NCI-H1105 (cell line): ENCODE results near the gene ANKRD44.
"Not testable (repeated sequence)": the region's sequence is repeated elsewhere in the genome, so short reads cannot be mapped to it uniquely, and the experiment has no call there.

Experiments
- DNase-seq: peaks from one replicate; lab custom pipeline; 2025; lab: John Stamatoyannopoulos, UW

The ANKRD44 gene

DNA sequence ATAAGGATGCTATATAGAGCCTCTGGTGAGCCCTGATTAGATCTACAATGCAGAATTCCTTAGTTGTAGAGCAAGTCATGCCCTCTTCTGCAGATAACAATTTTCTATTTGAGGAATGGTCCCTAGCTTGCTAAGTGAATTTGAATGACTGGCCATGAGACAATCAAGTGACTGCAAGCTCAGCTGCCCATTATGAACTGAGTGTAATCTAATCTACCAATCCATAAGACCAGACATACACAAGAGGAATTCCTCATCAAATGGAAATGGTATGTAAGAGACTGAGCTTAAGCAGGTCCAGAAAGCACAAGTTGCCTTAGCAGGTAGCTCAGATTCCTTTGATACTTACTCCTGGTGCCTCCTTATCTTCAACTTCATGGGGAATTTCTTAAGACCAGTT lies 4.8 kb upstream of the ANKRD44 start:
- no peak for DNase-seq

DNA sequence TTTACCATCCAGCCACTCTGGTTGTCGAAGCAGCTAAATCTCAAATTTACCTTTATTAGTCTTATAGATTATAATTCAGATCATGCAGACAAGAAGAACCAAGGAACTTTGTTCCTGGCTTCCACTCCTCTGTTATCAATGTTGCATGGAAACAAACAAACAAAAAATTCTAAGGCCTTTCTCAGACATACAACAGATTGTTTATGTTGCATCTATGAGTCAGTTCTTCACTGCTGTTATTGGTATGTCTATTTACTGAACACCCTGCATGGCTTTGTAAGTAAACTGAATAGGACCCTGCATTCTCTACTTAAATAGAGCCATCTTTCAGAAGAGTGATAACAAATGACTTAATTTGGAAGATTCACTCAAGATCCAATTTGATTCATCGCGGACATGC lies 1.6 kb upstream of the ANKRD44 start:
- DNase-seq, result no peak

DNA sequence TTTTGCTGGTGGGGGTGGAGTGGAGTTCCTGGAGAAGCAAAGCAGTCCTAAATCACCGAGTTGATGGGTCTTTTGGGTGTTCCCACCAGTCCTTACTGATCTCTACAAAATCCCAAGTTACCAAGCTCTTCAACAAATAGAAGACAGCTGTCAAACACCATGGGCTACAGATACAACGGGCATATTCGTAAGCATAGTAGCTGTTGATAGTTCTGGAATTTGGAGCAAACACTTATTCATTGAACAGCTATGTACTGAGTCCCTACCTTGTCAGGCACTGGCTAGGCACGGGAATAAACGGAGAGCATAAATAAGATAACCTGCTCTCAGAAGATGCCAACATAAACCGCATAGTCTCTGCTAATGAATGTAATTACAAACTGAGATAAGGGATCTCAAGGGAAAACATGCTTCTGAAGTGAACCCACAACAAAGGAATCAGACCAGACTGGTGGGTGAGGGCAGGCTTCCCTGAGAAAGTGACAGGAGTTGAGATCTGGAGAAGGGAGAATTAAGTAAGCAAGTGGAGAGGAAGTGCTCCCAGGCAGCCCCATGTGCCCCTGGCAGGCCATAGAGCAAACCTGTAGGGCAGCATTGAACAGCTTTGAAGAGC lies 947 bp upstream of the ANKRD44 start:
- no peak for DNase-seq

DNA sequence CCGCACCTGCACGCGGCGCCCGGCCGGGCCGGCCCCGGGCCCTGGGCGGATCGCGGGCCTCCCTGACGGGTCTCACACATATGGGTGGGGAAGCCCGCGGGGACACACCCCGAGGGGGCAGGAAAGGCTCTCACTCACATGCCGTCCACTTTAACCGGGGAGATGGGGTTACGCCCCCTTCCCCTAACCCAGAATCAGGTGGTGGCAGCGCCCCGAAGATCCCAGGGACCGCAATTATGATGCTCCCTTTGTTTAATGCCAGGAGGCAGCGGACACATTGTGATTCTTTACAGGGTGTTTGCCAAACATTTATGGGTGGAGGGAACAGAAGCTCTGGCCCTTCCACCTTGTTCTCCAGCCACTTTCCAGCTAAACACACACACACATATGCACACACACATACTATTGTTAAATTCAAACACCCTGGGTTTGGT lies 424 bp upstream of the ANKRD44 start:
- DNase-seq, result peak; percentile 29

DNA sequence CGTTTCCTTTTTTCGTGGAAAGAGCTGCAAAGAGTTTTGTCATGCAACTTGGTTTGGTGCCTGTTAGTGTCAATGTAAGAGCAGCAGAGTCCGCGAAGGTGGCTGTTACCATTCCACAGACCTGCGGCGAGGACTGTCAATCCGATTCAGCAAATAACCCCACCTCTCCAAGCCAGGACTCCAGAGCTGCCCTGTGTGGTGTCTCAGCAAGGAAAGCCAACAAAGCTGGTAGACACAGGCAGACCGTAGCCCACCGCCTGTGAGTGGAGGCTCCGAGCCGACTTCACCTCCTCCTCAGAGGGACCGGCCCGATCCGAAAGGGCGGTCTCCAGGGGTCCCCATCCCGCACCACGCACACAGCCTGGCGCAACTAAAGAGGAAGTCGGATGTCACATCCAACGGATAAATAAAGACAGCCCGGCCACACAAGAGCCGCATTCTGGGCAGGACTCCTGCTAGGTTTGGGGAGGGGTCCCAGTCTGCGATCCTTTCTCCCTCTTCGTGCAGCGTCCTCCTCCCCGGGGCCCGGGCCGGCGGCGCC lies 819 bp downstream of the ANKRD44 start:
- no peak for DNase-seq

DNA sequence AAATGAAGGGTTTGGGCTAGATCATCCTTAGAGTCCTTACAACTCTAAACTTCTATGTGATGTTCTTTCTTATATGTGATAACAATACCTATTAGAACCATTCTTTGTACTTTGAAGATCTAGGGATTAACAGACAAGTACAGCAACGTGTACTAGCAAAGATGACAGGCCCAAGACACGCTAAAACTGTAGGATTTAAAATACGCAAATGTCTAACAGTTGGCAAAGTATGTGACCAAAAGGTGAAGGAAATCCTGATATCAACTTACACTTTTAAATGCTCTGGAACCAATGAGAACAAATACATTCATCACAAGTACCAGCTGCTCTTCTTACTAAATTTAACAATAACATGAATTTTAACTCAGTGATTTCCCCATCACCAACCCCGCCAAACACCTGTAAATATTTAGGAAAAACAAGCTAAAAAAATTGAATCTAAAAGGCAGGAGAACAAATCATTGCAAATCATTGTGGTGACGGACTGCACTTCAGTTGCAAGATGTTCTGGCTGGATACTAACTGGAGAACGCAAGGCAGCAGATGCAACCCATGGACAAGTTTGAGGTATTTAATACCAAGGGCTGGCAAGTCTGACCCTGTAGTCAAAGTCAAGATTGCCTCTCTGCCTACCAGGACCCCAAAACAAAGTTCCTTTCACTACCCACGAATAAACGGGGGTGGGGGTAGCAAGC lies 1.4 kb downstream of the ANKRD44 start:
- DNase-seq, result no peak

DNA sequence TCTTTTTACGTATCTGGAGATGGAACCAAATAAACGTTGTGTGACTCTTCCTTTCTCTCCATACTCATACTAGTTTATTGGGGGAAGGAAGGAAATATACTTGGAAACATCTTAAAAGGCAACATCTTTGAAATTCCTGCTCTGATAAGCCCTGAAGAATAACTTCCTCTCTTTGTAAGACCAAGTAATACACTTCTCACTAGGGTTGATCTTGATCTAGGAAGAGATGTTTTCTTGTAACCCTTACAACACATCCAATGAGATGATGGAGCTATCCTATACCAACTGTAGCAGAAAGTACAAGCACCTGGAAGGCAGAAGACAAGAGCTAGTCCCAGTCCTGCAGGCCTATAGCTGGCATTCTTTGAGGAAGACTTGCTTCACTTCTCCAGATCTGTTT lies 2.0 kb downstream of the ANKRD44 start:
- DNase-seq, result no peak

DNA sequence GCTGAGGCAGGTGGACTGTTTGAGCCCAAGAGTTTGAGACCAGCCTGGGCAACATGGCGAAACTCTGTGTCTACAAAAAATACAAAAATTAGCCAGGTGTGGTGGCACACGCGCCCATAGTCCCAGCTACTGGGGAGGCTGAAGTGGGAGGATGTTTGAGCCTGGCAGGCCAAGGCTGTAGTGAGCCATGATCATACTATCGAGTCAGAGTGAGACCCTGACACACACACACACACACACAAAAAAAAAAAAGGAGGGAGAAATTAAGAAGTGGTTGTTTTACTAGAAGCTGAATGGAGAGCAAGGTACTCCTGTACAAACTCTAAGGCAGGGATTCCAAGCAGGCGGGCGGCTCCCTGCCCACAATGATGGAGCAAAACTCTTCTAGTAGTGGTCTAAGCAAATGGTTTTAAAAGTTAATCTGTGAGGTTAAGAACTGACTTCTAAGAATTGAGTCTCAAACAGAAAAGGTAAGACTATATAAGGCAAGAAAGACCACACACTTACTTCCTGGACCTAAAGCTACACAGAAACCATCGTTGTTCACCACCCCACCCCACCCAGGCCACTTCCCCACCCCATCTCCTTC lies 2.6 kb downstream of the ANKRD44 start:
- no peak for DNase-seq

DNA sequence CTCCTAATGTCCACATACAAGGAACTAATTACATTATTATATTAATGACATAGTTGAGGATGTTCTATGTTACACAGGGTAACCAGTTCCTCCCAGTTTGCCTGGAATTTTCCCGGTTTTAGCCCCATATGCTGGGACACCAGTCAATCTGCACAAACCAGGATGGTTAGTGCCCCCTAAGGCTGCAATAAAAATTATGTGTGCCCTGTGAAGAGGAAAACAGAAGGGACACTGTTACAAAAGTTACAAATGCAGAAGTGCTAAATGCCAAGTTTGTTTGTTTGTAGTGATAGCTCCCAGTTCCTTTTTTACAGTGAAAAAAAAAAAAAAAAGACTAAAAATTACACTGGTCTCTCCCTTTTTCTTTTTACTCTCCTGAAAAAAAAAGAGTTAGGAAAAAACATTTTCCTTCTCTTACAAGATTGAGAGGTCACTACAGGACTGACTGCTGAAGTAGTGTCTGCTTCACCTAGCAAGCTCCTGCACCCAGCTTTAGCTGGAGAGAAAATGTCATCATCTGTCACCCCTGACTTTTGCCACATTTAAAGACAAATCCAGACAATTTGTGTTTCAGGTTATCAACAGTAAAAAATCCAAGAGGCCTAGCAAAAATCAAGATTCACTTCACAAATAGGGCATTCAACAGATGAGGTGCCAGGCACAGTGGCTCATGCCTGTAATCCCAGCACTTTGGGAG lies 3.2 kb downstream of the ANKRD44 start:
- no peak for DNase-seq

DNA sequence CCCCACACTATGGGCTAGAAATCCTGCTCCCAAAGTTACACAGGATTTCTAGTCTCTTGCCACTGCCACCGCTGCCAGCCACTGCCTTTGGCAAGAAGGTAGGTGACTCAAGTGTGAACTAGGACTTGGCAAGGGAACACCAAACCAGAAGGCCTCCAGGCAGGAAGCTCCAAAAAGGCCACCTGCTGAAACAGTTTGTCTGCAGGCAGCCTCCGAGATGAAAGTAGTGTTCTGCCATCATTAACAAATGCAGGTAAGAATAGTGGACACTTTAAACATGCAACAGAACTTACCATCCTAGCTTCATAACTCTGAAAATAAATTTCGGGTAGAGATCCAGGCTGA lies 3.9 kb downstream of the ANKRD44 start:
- DNase-seq, result no peak

DNA sequence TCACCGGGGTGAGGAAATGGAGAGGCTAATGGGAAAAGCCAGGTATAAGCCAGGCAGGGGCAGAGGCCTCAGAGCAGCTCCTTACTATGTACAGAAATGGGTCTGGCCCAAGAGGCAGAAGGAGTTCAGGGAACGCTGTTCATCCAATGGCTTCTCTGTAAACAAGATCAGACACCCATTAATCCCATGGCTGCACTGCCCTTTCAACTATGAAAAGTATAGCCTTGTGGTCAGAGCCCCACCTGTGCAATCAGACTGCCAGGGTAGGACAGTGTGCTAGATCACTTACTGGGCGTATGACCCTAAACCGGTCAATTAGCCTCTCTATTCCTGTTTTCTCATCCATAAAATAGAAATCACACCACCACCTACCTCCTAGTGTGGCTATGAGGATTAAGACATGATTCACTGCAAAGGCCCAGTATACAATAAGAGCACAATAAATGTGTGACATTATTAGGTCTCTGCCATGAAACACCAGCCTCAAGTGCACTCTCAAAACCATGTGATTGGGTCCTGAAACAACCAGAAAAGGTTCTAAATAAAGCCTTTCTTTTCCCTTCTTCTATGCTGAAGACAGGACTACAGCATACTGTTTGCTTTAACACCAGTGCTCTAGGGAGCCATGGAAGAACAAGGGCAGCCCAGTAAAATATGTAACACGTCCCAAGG lies 4.4 kb downstream of the ANKRD44 start:
- DNase-seq, result no peak

DNA sequence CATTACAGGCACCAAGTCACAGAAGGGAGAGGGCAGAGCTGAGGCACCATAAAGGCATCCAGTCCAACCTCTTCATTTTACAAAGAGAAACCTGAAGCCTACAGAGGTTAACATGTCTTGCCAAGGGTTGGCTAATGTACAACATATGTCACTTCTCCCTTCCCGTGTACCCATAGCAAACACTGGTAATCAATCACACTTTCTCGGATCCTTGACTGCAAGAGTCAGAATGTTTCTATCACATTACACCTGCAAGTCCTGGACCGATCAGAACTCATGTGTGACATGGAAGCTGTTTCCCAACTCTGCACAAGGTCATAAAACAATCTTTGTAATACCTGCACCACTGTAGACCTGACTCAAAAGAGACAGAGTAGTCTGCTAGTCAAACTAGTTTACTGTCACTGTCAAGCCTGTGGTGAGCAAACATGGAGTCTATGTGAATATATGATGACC lies 6.0 kb downstream of the ANKRD44 start:
- no peak for DNase-seq

DNA sequence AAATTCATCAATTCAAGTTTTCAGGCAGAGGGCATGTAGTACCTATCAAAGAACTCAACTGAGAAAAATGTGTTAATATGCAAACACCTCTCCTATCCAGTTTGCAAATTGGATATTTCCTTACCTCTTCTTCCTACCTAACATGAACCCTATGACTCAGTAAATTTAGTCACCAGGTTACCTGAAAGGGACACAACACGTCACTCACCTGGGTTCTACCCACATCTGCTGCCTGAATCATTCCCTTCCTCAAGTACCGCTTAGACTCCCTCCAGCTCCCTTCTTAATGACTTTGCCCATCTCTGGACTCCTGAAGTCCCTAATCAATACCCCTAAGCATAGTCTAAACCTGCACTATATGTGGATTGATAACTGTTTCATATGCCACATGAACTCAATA lies 10.4 kb downstream of the ANKRD44 start:
- DNase-seq, result no peak

DNA sequence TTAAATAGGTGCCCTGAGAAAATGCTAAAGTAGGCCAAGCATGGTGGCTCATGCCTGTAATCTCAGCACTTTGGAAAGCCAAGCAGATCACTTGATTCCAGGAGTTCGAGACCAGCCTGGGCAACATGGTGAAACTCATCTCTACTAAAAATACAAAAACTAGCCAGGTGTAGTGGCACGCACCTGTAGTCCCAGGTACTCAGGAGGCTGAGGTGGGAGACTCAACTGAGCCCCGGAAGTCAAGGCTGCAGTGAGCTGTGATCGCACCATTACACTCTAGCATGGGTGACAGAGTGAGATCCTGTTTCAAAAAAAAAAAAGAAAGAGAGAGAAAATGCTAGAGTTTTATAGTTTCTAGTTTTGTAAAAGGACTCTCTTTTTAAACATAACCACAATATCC lies 12.0 kb downstream of the ANKRD44 start:
- no peak for DNase-seq

DNA sequence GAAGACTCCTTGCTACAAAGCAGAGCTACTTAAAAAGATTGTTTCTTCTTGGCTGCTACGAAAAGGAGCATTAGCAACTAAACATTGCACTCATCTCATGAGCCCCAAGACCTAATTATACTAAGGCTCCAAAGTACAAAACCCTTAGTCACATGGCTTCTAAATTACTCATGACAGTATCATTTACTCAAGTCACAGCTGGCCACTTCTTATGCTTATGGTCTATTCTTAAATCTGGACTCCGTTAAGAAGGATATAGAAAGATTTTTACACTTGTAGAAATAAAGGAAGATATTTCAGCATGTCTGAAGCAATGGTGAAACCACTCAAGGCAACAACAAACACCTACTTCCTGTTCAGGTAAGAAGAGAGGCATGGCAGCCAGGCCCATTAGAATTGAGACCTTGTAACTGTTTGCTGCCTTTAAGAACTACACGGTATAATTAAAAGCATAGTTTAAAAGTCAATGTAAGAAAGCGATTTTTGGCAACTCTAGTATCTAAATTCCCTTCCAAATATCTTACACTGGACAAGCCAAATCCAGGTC lies 12.7 kb downstream of the ANKRD44 start:
- DNase-seq, result no peak

DNA sequence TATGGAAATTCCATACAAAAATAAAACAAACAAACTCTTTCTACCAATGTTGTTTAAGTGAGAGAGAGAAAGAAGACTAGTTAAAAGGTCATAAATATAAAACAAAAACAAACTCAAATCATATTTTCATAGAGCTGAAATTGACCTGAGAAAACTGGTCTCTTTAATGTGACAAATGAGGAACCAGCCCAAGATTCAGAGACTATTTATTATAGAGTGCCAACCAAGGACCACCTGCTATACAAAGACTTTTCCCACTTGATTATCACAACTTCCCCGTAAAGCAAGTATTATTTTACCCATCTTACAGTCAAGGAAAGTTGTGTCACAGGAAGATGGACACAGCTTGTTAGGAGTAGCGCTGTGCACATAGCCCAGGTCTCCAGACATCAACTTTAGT lies 13.3 kb downstream of the ANKRD44 start:
- DNase-seq, result no peak

DNA sequence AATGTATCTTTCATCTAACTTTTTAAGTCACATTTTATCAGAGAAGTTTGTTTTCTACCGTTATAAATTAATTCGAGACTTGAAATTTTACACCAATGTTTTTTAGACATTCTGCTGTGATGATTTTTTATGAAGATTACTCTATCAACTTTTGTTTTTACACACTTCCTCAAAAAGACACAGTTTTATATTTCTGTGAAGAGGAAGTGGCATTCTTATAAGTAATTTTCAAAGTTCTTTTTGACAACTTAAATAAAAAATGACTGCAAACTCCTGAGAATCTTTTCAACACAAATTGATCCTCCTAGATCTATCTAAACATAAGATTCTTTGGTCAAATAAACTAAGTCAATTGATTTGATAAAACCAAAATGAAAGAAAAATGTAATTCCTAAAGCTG lies 13.7 kb downstream of the ANKRD44 start:
- no peak for DNase-seq

DNA sequence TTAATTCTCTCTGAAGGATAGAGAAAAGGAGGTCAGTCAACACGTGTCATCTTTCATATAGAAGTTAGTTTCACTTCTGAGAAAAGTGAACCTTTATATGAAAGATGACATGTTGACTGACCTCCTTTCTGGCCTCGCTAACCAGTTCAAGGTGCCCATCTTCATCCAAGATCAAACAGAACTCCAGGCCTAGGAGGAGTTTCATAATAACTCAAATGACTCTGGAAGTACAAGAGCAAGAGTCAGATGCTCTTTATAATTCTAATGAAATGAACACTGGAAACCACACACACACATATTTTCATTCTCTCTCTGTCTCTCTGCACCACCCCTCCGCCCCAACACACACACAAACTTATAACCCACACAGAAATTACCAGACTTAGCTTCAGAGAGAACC lies 16.3 kb downstream of the ANKRD44 start:
- no peak for DNase-seq

DNA sequence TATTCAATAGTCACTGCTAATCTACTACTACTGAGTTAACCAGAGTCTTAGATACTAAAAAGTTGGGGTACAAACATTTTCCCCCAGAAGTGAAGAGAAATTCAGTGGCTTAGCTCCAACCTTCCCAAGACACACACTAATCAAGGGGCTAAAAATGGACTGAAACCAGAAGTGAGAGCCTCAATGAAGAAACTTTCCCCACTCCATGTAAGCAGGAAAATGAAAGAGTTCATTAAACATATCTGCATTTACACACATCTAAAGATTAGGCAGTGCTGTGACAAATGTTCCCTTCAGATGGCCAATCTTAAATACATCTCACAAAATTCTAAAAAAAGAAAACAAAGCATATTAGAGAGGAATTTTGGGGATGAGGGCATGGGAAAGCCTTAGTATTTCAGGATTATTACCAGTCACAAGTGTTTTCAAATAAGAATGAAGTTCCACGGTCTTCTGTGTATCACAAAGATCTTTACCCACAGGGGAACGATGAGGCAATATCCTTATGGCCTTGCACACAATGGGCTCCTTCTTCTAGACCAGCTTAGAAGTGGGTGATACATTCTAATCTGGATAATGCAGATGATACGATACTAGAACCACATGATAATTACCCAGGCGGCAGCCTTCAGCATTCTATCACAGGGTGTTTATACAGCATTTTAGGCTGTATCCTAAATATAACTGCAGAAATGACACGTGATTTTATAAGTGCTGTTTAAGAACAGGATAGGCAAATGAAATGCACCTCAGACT lies 17.1 kb downstream of the ANKRD44 start:
- no peak for DNase-seq

DNA sequence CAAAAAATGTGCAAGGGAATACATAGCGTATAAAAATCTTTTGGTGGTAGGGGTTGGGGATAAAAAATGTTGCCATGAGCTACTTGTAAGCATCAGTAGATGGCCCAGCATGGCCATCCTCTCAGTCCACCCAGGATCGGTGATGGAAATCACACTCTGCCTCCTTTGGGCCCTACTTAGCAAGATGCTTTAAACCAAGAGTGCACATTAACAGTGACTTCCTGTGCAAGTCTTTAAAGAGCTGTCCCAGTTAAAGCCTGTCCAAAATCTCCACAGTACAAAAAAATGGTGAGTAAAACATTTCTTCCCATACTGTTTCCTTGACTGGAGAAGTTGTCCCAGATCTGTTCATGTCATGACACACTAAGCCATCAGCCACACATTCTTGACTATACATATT lies 18.0 kb downstream of the ANKRD44 start:
- DNase-seq, result no peak

DNA sequence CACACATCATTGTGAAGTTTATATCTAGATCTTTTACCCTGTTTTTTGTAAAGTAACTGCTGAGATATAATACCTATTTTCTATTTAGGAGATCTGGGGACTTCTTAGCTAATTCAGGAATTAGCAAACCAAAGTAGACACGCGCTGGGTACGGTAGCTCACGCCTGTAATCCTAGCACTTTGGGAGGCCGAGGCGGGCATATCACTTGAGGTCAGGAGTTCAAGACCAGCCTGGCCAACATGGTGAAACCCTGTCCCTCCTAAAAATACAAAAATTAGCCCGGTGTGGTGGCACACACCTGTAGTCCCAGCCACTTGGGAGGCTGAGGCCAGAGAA lies 23.0 kb downstream of the ANKRD44 start:
- not testable (repeated sequence) for DNase-seq
